GM20431 (cell line): ENCODE measurements around the gene SESTD1.
"Not testable (repeated sequence)": the region's sequence is repeated elsewhere in the genome, so short reads cannot be mapped to it uniquely, and the experiment has no call there.

Experiments
- in situ Hi-C: fragments of 300-500 bp; cut with MseI, MboI; formaldehyde crosslinking; loops from one replicate; pipeline ENCODE4 v1.15.0; 2020; ENCODE audit warnings: low sequenced_read_pairs; ENCODE audit not compliant: unreplicated experiment

Gene SESTD1

GRCh38 chr2:179201869-179202268 lies 62.8 kb downstream of the SESTD1 start:
- in situ Hi-C loops, result loop anchor here (25.0 kb wide), 2 partner anchors 235 to 560 kb away; no protein-coding TSS in a partner anchor

- in situ Hi-C loops, result not testable (repeated sequence)
Observed at GRCh38 chr2:179195926-179196590, 68.6 kb downstream of the SESTD1 start.

DNA sequence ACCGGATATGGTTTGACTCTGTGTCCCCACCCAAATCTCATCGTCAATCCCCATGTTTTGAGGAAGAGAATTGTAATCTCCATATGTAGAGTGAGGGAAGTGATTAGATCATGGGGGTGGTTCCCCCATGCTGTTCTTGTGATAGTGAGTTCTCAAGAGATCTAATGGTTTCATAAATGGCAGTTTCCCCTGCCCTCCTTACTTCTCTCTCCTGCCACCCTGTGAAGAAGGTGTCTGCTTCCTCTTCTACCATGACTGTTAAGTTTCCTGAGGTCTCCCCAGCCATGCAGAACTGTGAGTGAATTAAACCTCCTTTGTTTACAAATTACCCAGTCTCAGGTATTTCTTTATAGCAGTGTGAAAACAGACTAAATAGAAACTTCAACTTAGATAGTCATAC lies 69.5 kb downstream of the SESTD1 start:
- in situ Hi-C loops, result no loop called here

- in situ Hi-C loops, result no loop called here
Observed at GRCh38 chr2:179193759-179194394, 70.8 kb downstream of the SESTD1 start.

DNA sequence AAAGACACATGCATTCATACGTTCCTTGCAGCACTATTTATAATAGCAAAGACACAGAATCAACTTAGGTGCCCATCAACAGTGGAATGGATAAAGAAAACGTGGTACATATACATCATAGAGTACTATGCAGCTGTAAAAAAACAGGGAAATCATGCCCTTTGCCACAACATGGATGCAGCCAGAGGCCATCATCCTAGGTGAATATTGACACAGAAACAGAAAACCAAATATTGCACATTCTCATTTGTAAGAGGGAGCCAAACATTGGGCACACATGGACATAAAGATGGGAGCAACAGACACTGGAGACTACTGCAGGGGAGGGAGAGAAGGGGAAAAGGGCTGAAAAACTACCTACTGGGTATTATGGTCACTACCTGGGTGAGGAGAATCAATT lies 73.5 kb downstream of the SESTD1 start:
- in situ Hi-C loops, result no loop called here

DNA sequence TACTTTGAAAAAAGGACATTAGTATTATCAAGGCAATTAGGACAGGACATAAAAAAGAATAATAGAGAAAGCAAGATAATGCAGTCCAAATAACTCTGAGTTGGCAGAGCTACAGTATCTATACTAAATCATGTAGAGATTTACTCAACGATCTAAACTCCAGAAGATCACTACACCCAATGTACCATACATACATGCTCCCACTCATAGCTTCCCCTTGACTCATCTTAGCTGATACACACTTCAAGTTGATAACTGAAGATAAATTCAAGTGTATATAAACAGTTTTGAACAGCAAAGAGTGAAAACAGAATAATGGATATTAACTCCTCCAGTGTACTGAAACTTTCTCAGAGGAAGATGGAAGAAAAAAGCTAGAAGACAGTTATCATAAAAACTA lies 78.5 kb downstream of the SESTD1 start:
- in situ Hi-C loops, result no loop called here

DNA sequence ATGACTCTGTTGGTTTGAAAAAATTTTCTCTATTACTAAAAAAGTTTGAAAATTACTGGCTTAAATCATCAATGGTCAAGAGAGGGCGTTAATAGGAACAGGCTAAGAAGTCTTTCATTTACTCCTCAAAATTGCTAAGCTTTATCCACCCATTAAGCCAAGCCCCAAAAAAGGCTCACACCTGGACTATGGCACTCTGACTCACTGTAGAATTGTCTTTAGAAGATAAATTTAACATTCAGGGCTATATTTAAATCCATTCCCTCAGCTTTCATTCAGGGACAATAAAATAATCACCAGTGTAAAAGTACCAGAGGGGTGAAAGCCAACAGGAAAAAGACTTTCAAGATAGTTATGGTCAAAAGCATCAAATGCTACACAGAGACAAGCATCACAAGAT lies 80.0 kb downstream of the SESTD1 start:
- in situ Hi-C loops, result no loop called here

DNA sequence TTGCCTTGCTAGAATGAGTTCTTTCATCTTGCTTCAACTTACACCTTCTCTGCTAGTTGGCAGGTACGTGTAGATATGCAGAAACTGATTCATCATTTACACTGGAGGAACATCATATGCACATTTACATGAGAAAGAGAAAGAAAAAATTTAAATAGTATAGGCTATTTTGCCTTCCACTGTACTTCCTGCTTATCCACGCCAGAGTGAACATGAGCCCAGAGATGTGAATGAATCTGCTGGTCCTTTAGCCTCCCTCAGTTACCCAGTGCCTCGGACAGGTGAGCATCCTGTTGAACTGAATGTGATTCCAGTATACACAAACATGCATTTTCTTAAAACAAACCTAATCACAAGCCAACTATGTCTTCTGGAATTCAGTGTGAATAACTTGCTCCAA lies 83.6 kb downstream of the SESTD1 start:
- in situ Hi-C loops, result no loop called here

GRCh38 chr2:179180242-179180641 lies 84.4 kb downstream of the SESTD1 start:
- in situ Hi-C loops, result no loop called here

GRCh38 chr2:179179719-179180118 lies 84.9 kb downstream of the SESTD1 start:
- in situ Hi-C loops, result no loop called here

DNA sequence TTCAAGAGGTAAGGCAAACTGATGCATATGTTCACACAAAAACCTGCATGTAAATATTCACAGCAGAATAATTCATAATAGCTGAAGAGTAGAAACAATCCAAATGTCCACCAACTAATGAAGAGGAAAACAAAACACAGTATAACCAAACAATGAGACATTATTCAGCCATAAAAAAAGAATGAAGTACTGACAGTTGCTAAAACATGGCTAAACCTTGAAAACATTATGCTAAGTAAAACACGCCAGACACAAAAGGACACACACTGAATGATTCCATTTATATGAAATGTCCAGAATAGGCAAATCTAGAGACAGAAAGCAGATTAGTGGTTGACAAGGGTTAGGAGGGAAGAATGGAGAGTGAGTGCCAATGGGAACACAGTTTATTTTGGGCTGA lies 86.9 kb downstream of the SESTD1 start:
- in situ Hi-C loops, result no loop called here

DNA sequence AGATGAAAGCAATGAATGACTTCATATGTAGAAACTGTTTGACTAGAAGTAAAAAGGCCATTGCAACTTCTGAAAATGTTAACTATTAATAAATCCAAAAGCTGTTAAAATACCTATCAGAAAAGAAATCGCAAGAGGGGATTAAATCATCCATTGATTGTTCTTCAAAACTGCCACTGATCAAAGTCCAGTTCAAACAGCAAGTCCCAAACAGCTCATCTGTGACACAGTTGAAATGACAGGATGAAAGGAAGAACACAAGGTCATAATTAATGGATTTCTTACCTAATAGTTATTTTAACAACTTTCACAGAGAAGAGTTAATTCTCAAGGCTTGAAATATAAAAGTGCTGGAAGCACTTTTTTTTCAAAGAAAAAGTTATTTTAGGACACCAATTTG lies 90.4 kb downstream of the SESTD1 start:
- in situ Hi-C loops, result no loop called here

GRCh38 chr2:179172894-179173293 lies 91.7 kb downstream of the SESTD1 start:
- in situ Hi-C loops, result no loop called here

DNA sequence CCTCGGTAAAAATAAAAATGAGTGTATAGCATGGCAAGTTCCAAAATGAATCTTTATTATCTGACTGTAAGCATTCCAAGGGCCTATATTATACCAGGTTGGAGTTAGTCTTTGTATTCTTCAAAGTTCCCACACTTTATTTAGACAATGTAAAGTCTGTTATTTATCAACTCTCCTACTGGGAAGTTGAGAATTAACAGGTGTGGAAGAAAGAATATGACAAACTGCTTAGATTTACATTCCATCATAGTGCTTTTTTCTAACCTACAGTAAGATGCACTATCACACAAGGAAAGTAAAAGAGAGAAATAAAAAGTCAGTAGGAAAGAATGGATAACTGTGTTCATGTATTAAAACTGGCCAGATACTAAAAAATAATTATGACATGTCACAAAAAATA lies 93.3 kb downstream of the SESTD1 start:
- in situ Hi-C loops, result no loop called here

- in situ Hi-C loops, result no loop called here
Observed at GRCh38 chr2:179170901-179171300, 93.7 kb downstream of the SESTD1 start.

GRCh38 chr2:179165356-179166000 lies 99.2 kb downstream of the SESTD1 start:
- in situ Hi-C loops, result no loop called here

- in situ Hi-C loops, result loop anchor here (25.0 kb wide), 2 partner anchors 254 to 379 kb away; no protein-coding TSS in a partner anchor
Observed at GRCh38 chr2:179141206-179141605, 123.4 kb downstream of the SESTD1 start.

- in situ Hi-C loops, result loop anchor here (25.0 kb wide), 2 partner anchors 253 to 378 kb away; no protein-coding TSS in a partner anchor
Observed at GRCh38 chr2:179140571-179140970, 124.1 kb downstream of the SESTD1 start.

DNA sequence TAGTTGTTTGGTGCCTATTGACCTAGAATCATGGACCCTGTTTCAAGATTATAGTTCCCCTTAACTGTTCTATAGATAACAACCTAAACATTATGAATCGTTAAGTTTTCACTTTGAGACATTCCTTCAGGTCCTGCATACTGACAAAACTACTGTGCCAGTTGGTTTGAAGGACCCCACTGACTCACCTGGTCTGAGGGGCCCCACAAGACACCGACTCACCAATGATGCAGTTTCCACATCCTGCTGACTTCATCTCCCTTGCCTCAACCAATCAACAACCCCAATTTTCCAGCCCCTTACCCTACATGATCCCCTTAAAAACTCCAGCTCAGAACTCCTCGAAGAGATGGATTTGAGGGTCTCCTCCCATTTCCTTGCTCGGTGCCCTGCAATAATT lies 125.1 kb downstream of the SESTD1 start:
- in situ Hi-C loops, result loop anchor here (25.0 kb wide), 2 partner anchors 252 to 377 kb away; no protein-coding TSS in a partner anchor

DNA sequence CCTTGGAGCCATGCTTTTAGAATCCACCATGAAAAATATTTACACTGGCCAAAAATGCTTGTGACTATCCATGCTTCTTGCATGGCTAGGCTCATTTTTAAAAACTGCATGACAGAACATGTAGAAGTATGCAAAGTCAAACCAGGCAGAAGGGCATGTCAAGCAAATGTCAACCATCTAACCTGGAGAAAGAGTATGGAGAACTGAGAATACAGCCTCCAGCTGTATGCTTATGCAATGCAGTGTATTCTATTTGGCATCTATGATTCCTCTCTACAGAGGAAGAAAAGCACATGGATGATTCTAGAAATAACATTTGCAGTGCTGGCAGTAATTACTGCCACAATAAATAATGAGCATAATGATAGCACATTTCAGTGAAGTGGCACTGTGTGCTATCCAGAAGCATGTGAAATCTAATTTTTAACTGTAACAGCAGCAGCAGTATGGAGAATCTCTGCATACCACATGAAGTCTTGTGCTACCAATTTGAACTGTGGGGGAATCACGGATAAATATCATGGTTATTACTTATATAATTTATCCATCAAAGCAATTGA lies 127.4 kb downstream of the SESTD1 start:
- in situ Hi-C loops, result loop anchor here (25.0 kb wide), 2 partner anchors 250 to 375 kb away; no protein-coding TSS in a partner anchor

DNA sequence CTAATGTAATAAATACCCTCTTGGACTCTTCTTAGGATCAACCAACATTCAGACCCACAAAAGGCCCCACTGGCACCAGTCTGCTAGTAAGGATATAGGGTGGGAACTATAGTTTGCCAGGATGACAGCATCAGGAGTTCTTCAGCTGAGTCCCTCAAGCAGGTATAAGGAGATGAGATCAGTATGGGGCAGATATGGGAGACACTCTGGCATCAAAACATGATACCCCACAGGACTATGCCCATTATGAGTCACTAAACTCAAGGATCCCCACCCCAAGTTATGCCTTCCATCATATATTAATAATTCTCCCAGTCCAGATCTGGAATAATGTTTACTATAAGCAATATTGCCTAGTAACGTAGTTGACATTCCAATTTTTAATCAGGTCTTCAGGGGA lies 131.6 kb downstream of the SESTD1 start:
- in situ Hi-C loops, result loop anchor here (25.0 kb wide), 2 partner anchors 246 to 371 kb away; no protein-coding TSS in a partner anchor
